ENCODE measurements around the gene PRUNE2.
"Not testable (repeated sequence)": the region's sequence is repeated elsewhere in the genome, so short reads cannot be mapped to it uniquely, and the experiment has no call there.

The PRUNE2 gene

DNA sequence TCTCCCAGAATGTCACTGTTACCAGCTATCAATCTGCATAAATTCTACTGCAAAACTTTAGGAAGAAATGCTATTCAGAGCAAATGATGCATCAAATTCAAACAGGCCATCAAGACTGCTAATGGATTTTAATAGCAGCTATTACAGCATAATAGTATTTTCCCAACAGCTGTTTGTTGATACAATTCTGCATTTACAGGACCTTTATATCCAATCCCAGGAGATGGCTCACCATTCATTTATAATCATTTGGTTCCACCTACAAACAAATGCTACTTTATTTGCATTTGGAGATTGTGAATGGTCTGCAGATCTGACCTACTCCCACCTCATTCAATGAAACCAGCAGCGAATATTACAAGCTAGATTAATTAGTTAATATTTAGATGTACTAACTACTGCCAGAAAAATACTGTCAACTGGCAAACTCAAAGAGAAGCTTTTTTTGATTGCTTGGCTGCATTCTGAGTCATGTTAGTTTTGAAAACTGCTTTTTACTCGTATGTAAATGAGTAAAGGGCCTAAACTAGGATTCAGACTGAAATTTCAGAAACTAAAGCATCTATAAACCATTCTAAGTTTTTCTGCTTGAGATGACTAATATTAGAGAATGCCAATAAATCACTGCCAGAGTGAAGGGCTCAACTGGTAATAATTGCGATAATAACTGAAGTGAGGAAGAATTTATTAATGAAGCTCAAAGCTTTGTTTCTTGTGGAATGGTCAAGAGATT, 148.8 kb downstream of the PRUNE2 start:
- H3K9me3 Mint-ChIP-seq = no peaks in the 10 kb centered on the region
- no peak overlapping the region for H3K27ac Mint-ChIP-seq

GRCh38 chr9:76756268-76756640, 149.7 kb downstream of the PRUNE2 start:
- H3K4me1 Mint-ChIP-seq = no peaks in the 10 kb centered on the region
- DNase-seq (no peak), ATAC-seq (no peak)
- H3K27me3 Mint-ChIP-seq = peaks cover 7% of the 10 kb centered on the region
- H3K27ac Mint-ChIP-seq = no peak overlapping the region
- no peak overlapping the region for H3K4me3 Mint-ChIP-seq
- H3K9me3 Mint-ChIP-seq = no peaks in the 10 kb centered on the region

More for the DNA sequence above, 148.8 kb downstream of the PRUNE2 start:
- Mint-ChIP-seq H3K4me1 (no peaks in the 10 kb centered on the region), H3K4me3 (no peak overlapping the region), H3K27me3 (peaks cover 7% of the 10 kb centered on the region)
- ATAC-seq (no peak), DNase-seq (no peak)

DNA sequence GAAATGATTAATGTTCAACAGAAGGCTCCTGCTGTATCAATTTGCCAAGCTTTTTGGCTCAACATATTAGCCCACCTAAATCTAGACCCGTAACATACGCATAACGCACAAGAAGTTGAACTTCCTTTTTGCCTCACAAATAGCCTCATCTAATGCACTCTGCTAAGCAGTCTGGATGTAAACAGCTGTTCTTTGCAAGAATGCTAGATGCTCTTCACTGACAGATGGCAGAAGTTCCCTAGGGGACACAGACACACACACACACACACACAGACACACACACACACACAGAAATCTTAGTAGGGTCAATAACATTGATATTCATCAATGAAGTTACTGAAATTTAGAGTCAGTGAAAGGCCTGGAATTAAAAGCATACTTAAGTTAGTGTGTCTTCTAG, 154.9 kb downstream of the PRUNE2 start:
- Mint-ChIP-seq H3K4me3 (no peak overlapping the region), H3K4me1 (no peaks in the 10 kb centered on the region), H3K9me3 (no peaks in the 10 kb centered on the region), H3K27me3 (no peaks in the 10 kb centered on the region), H3K27ac (no peak overlapping the region)
- DNase-seq (no peak), ATAC-seq (no peak)

GRCh38 chr9:76744336-76744735, 161.6 kb downstream of the PRUNE2 start:
- Mint-ChIP-seq H3K27ac (no peak overlapping the region), H3K4me3 (no peak overlapping the region), H3K4me1 (peaks cover 6% of the 10 kb centered on the region), H3K9me3 (peaks cover 12 to 17% of the 10 kb centered on the region in 2 donors), H3K27me3 (peaks cover 6% of the 10 kb centered on the region)
- ATAC-seq = peak; percentile 45
- DNase-seq = no peak

GRCh38 chr9:76743931-76744330, 162.0 kb downstream of the PRUNE2 start:
- peaks cover 6% of the 10 kb centered on the region for H3K27me3 Mint-ChIP-seq
- DNase-seq (no peak), ATAC-seq (no peak)
- no peak overlapping the region for H3K4me3 Mint-ChIP-seq
- H3K9me3 Mint-ChIP-seq = peaks cover 12 to 17% of the 10 kb centered on the region in 2 donors
- H3K27ac Mint-ChIP-seq = no peak overlapping the region
- peaks cover 6% of the 10 kb centered on the region for H3K4me1 Mint-ChIP-seq

DNA sequence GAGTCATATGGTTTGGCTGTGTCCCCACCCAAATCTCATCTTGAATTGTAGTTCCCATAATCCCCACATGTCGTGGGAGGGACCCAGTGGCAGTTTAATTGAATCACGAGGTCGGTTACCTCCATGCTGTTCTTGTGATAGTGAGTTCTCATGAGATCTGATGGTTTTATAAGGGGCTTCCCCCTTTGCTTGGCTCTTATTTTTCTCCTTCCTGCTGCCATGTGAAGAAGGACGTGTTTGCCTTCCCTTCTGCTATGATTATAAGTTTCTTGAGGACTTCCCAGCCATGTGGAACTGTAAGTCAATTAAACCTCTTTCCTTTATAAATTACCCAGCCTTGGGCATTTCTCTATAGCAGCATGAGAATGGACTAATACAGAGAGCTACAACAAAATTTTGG, 163.0 kb downstream of the PRUNE2 start:
- not testable (repeated sequence) for H3K27ac Mint-ChIP-seq, H3K4me3 Mint-ChIP-seq, H3K27me3 Mint-ChIP-seq, ATAC-seq, H3K4me1 Mint-ChIP-seq, DNase-seq
- peaks cover 12 to 17% of the 10 kb centered on the region in 2 donors for H3K9me3 Mint-ChIP-seq

- Mint-ChIP-seq H3K27ac (no peak overlapping the region), H3K4me1 (peaks cover 6% of the 10 kb centered on the region), H3K9me3 (peaks cover 12 to 17% of the 10 kb centered on the region in 2 donors), H3K27me3 (peaks cover 6% of the 10 kb centered on the region), H3K4me3 (no peak overlapping the region)
- ATAC-seq = no peak
- DNase-seq = no peak
Observed at GRCh38 chr9:76741524-76741923, 164.4 kb downstream of the PRUNE2 start.

GRCh38 chr9:76738402-76738801, 167.5 kb downstream of the PRUNE2 start:
- H3K4me3 Mint-ChIP-seq = no peak overlapping the region
- DNase-seq (no peak), ATAC-seq (no peak)
- H3K9me3 Mint-ChIP-seq = peaks cover 12 to 17% of the 10 kb centered on the region in 2 donors
- H3K4me1 Mint-ChIP-seq = no peaks in the 10 kb centered on the region
- peaks cover 14% of the 10 kb centered on the region for H3K27me3 Mint-ChIP-seq
- H3K27ac Mint-ChIP-seq = no peak overlapping the region

- ATAC-seq (no peak), DNase-seq (no peak)
- peaks cover 14% of the 10 kb centered on the region for H3K27me3 Mint-ChIP-seq
- H3K27ac Mint-ChIP-seq = no peak overlapping the region
- no peak overlapping the region for H3K4me3 Mint-ChIP-seq
- peaks cover 2 to 8% of the 10 kb centered on the region in 2 donors for H3K9me3 Mint-ChIP-seq
- no peaks in the 10 kb centered on the region for H3K4me1 Mint-ChIP-seq
Observed at GRCh38 chr9:76737154-76737902, 168.6 kb downstream of the PRUNE2 start.

DNA sequence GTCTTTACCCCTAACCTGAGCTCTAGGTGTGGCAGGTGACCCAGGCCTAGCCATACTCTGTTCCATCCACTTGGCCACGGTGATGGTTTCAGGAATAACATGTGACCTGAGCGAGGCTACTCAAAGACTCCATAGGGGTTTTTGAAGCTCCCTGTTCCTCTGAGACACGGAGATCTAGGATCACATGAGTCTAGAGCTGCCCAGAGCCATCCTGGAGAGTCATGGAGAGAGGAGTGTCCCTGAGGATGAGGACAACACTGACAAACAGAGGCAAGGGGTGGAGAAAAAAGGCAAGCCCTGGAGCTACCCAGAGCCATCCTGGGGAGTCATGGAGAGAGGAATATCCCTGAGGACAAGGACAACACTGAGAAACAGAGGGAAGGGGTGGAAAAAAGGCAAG, 171.2 kb downstream of the PRUNE2 start:
- H3K9me3 Mint-ChIP-seq = no peaks in the 10 kb centered on the region
- peak overlapping the region in 1 of 2 donors; percentile 1 for H3K27ac Mint-ChIP-seq
- no peaks in the 10 kb centered on the region for H3K4me1 Mint-ChIP-seq
- no peak for ATAC-seq
- H3K4me3 Mint-ChIP-seq = no peak overlapping the region
- DNase-seq = no peak
- peaks cover 16% of the 10 kb centered on the region for H3K27me3 Mint-ChIP-seq

DNA sequence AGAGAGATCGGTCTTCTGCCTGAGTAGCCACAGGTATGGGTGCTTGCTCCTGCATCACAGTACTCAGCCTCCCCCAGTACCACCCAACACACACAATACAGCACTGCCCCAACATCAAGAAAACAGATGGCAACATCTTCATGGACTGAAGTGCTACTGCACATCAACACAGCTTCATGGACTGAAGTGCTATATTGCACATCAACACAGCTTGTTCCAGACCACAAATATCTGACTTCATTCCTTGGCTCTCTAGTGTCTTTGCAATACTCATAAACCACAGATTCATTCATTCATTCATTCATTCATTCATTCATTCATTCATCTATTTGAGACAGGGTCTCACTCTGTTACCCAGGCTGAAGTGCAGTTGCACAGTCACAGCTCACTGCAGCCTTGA, 172.8 kb downstream of the PRUNE2 start:
- H3K27ac Mint-ChIP-seq = peak overlapping the region in 1 of 2 donors; percentile 88
- H3K4me3 Mint-ChIP-seq = no peak overlapping the region
- H3K4me1 Mint-ChIP-seq = no peaks in the 10 kb centered on the region
- no peak for DNase-seq
- no peaks in the 10 kb centered on the region for H3K9me3 Mint-ChIP-seq
- no peak for ATAC-seq
- H3K27me3 Mint-ChIP-seq = peaks cover 17% of the 10 kb centered on the region

DNA sequence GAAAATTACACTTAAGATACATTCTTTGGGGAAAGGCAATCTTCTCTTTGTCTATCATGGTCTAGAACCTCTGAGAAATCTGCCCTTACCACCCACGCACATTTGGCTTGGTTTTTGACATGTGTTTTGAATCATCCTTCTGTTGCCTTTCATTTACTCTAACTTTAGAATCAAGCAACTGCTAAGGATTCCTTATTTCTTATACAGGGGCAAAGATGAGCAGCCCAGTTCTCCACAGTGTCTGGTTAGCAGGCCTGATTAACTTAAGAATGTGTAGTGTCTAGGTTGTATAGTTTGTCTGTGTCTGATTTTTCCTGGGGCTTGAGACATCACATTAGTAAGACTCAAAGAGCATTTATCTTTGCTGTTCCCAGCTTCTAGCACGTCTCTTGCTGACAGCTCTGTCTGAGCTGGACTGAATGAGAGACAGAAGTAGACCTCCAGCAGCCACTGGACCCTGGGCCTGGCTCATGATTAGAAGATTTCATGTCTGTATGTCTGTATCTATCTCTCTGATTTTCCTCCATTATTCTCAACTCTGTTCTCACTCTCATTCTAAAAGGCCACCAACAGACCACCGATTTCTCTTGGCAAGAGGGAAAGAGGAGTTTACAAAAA, 173.5 kb downstream of the PRUNE2 start:
- no peak overlapping the region for H3K4me3 Mint-ChIP-seq
- no peaks in the 10 kb centered on the region for H3K9me3 Mint-ChIP-seq
- no peaks in the 10 kb centered on the region for H3K4me1 Mint-ChIP-seq
- DNase-seq = no peak
- no peak overlapping the region for H3K27ac Mint-ChIP-seq
- ATAC-seq = no peak
- H3K27me3 Mint-ChIP-seq = peaks cover 17% of the 10 kb centered on the region

DNA sequence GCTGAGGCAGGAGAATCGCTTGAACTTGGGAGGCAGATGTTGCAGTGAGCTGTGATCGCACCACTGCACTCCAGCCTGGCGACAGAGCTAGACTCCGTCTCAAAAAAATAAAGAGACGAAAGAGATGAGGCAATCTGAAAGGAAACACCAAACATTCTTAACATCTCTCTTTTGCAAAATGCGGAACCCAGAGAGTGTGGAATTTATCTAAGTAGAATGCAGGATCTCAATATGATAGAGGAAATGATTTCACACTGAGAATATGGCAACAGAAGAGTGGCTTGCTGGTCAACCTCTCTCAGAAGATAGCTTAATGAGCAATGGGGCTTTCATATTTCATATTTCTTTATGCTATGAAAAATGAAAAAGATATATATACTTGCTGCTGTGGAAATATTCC, 175.1 kb downstream of the PRUNE2 start:
- no peak for ATAC-seq
- Mint-ChIP-seq H3K27ac (no peak overlapping the region), H3K4me3 (no peak overlapping the region), H3K9me3 (no peaks in the 10 kb centered on the region), H3K4me1 (no peaks in the 10 kb centered on the region), H3K27me3 (peaks cover 23% of the 10 kb centered on the region)
- DNase-seq = no peak

- Mint-ChIP-seq H3K27ac (no peak overlapping the region), H3K4me1 (no peaks in the 10 kb centered on the region), H3K9me3 (no peaks in the 10 kb centered on the region), H3K27me3 (peaks cover 29% of the 10 kb centered on the region), H3K4me3 (no peak overlapping the region)
- DNase-seq (no peak), ATAC-seq (no peak)
Observed at GRCh38 chr9:76729980-76730737, 175.8 kb downstream of the PRUNE2 start.

DNA sequence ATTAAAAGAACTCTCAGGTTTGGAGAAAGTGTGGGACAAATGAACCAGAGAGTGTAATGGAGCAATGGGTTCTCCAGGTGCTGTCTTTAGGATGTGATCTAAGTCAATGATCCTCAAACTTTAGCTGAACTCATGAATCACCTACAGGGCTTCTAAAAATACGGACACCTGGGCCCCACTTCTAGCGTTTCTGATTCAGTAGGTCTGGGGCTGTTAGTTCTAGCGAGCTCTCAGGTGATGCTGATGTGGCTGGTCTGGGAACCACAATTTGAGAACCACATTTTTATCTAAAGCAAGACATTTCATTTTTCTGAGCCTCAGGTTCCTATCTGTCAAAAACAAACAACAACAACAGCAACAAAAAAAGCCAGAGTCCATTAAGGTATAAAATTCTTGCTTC, 176.8 kb downstream of the PRUNE2 start:
- H3K27ac Mint-ChIP-seq = no peak overlapping the region
- no peak overlapping the region for H3K4me3 Mint-ChIP-seq
- ATAC-seq (no peak), DNase-seq (no peak)
- no peaks in the 10 kb centered on the region for H3K4me1 Mint-ChIP-seq
- no peaks in the 10 kb centered on the region for H3K9me3 Mint-ChIP-seq
- peaks cover 23% of the 10 kb centered on the region for H3K27me3 Mint-ChIP-seq
